ENCODE data around the gene DGKQ.

GRCh38 chr4:987624-988513 lies 14.5 kb upstream of the DGKQ start:
- TF ChIP-seq EZH2phosphoT487 (IDR thresholded peaks at IDR 0.05; ENCODE audit: borderline replicate concordance, low read depth) (no peak), MXI1 (IDR thresholded peaks at IDR 0.05; ENCODE audit: low read depth, low read length) (no peak), CTCF (IDR thresholded peaks at IDR 0.05) (no peak), USF1 (IDR thresholded peaks at IDR 0.05; ENCODE audit: borderline replicate concordance, low read depth) (no peak), MAX (IDR thresholded peaks at IDR 0.05; ENCODE audit: low read depth) (no peak), JUND (IDR thresholded peaks at IDR 0.05) (no peak), USF2 (IDR thresholded peaks at IDR 0.05; ENCODE audit: borderline replicate concordance, low read depth, low read length) (no peak), POLR2AphosphoS5 (IDR thresholded peaks at IDR 0.05; ENCODE audit: low read depth, low read length) (no peak), ZBTB33 (IDR thresholded peaks at IDR 0.05; ENCODE audit: borderline replicate concordance, low read depth) (no peak), EP300 (IDR thresholded peaks at IDR 0.05; ENCODE audit: borderline replicate concordance in 1 of 2, low read depth in 1 of 2, low read length in 1 of 2) (no peak)
